CD4-positive, alpha-beta T cell treated with Interleukin-4 for 4 hours (primary cell): ENCODE results near the gene VRK2.
"Not testable (repeated sequence)": the region's sequence is repeated elsewhere in the genome, so short reads cannot be mapped to it uniquely, and the experiment has no call there.

Experiments used
- DNase-seq: peaks from one replicate; pipeline ENCODE4 v3.0.0-alpha.2; 2020

VRK2 gene

GRCh38 chr2:58170334-58170933 lies 123.8 kb downstream of the VRK2 start:
- not testable (repeated sequence) for DNase-seq

GRCh38 chr2:58171831-58172230 lies 125.2 kb downstream of the VRK2 start:
- DNase-seq: not testable (repeated sequence)

GRCh38 chr2:58177187-58177586 lies 130.6 kb downstream of the VRK2 start:
- DNase-seq: not testable (repeated sequence)

GRCh38 chr2:58180175-58180574 lies 133.6 kb downstream of the VRK2 start:
- DNase-seq: not testable (repeated sequence)

GRCh38 chr2:58180635-58181034 lies 134.0 kb downstream of the VRK2 start:
- no peak for DNase-seq

GRCh38 chr2:58182527-58182926 lies 135.9 kb downstream of the VRK2 start:
- DNase-seq: no peak

- no peak for DNase-seq
These were observed 139.9 kb downstream of the VRK2 start for GRCh38 chr2:58186501-58186900.

GRCh38 chr2:58187022-58187421 lies 140.4 kb downstream of the VRK2 start:
- not testable (repeated sequence) for DNase-seq

- DNase-seq: no peak
These were observed 147.9 kb downstream of the VRK2 start for GRCh38 chr2:58194458-58194857.

GRCh38 chr2:58195662-58196061 lies 149.1 kb downstream of the VRK2 start:
- DNase-seq: no peak

GRCh38 chr2:58197894-58198293 lies 151.3 kb downstream of the VRK2 start:
- no peak for DNase-seq

GRCh38 chr2:58202404-58202803 lies 155.8 kb downstream of the VRK2 start:
- DNase-seq: no peak

GRCh38 chr2:58203018-58203417 lies 156.4 kb downstream of the VRK2 start:
- DNase-seq: no peak

GRCh38 chr2:58204195-58204959 lies 157.8 kb downstream of the VRK2 start:
- DNase-seq: no peak

- DNase-seq: no peak
These were observed 160.2 kb downstream of the VRK2 start for GRCh38 chr2:58206785-58207184.

- DNase-seq: no peak
These were observed 160.6 kb downstream of the VRK2 start for GRCh38 chr2:58207189-58207588.
